Measurements from ENCODE around the gene TYRO3. TPM values are rescaled to one million over a fixed set of nuclear protein-coding genes. Genes with fewer than 3 reads are reported as not detected.
A peak's percentile ranks its signal among the peaks of the same experiment; 100 is the strongest.

TYRO3 gene
- total and polyA plus RNA-seq, 2 of the 13 experiments (the other 11 are each of a cell fraction or from before 2014, with no cell fraction given), result 24.0 to 43.6 TPM

DNA sequence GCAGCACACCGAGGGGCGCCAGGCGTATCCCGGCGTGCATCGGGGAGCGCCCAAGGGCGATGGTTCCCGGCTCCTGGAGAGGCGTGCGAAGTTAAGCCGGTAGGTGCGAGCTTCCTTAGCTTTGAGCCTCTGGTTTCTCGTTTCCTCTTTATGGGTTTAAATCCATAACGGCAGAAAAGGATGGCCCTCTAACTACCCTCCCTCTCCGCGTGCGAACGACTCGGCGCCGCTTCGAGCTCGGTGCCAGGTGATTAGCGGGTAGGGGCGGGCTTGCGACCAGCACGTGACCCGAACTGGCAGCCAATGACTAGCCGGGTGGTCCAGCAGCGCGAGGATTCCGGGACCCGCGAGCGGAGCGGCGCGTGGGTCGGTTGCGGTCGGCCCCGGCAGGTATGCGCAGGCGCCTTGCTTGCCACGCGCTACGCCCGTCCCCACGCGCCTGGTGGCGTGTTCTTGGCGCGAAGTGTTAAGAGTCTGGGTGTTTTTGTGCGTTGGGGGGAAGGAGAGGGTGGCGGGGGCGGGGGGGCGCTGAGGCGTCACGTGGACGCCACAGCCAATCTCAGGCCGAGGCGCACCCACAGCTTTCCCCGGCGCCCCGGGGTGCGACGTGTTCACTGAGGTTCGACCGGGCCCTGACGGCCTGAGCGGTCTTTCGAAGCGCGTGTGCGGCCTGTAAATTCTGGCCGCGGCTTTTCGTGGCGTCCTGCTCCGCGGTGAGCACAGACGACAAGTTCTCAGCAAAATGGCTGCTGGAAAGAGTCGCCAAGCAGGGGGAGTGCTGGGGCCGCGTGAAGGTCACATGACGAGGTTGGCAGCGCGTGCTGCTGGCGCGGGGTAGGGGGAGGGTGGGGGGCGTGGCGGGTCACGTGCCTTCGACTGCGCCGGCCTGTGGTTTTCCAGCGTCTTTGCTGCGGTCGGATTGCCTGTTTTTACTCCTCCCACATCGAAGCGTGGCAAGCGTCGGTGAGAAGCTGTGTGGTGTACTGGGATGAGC, 62.5 kb downstream of the TYRO3 start (continued):
- TF ChIP-seq PRPF4 (IDR thresholded peaks at IDR 0.05; ENCODE audit: low read depth, low read length, poor library complexity, severe bottlenecking) (peak; percentile 79), NCOR1 (IDR thresholded peaks at IDR 0.05; ENCODE audit: borderline replicate concordance, low read length) (no peak), ZNF350 (CRISPR knock-in tag; IDR thresholded peaks at IDR 0.05; ENCODE audit: borderline replicate concordance, low read depth) (peak; percentile 75), ZNF674 (CRISPR knock-in tag; IDR thresholded peaks at IDR 0.05; ENCODE audit: low read depth) (0 out of 2 replicates have a peak, but pooled peaks have one; percentile 20), SUZ12 (IDR thresholded peaks at IDR 0.05; ENCODE audit: low read depth, low read length) (no peak), RFX1 (IDR thresholded peaks at IDR 0.05) (no peak), MIER2 (CRISPR knock-in tag; IDR thresholded peaks at IDR 0.05) (peak; percentile 44; the same call in 1 of the 2 replicates), ARHGAP35 (CRISPR knock-in tag; IDR thresholded peaks at IDR 0.05; ENCODE audit: borderline replicate concordance) (peak; percentile 82), HOXD1 (CRISPR knock-in tag; IDR thresholded peaks at IDR 0.05) (peak; percentile 94), GZF1 (CRISPR knock-in tag; IDR thresholded peaks at IDR 0.05) (peak; percentile 55; the same call in 1 of the 2 replicates), MYNN (CRISPR knock-in tag; IDR thresholded peaks at IDR 0.05; ENCODE audit: low read depth) (peak; percentile 92; the same call in 1 of the 2 replicates), ARID5B (CRISPR knock-in tag; IDR thresholded peaks at IDR 0.05) (no peak; the same call in none of the 2 replicates), JARID2 (CRISPR knock-in tag; IDR thresholded peaks at IDR 0.05; ENCODE audit: insufficient replicate concordance) (peak; percentile 79), SNRNP70 (IDR thresholded peaks at IDR 0.05; ENCODE audit: low read depth, low read length) (no peak), HNRNPUL1 (IDR thresholded peaks at IDR 0.05; ENCODE audit: low read depth, low read length) (no peak)
- TF ChIP-seq, protein P1, sequence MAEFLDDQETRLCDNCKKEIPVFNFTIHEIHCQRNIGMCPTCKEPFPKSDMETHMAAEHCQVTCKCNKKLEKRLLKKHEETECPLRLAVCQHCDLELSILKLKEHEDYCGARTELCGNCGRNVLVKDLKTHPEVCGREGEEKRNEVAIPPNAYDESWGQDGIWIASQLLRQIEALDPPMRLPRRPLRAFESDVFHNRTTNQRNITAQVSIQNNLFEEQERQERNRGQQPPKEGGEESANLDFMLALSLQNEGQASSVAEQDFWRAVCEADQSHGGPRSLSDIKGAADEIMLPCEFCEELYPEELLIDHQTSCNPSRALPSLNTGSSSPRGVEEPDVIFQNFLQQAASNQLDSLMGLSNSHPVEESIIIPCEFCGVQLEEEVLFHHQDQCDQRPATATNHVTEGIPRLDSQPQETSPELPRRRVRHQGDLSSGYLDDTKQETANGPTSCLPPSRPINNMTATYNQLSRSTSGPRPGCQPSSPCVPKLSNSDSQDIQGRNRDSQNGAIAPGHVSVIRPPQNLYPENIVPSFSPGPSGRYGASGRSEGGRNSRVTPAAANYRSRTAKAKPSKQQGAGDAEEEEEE (CRISPR knock-in tag; IDR thresholded peaks at IDR 0.05; ENCODE audit: borderline replicate concordance), result no peak
- TF ChIP-seq, protein P2, sequence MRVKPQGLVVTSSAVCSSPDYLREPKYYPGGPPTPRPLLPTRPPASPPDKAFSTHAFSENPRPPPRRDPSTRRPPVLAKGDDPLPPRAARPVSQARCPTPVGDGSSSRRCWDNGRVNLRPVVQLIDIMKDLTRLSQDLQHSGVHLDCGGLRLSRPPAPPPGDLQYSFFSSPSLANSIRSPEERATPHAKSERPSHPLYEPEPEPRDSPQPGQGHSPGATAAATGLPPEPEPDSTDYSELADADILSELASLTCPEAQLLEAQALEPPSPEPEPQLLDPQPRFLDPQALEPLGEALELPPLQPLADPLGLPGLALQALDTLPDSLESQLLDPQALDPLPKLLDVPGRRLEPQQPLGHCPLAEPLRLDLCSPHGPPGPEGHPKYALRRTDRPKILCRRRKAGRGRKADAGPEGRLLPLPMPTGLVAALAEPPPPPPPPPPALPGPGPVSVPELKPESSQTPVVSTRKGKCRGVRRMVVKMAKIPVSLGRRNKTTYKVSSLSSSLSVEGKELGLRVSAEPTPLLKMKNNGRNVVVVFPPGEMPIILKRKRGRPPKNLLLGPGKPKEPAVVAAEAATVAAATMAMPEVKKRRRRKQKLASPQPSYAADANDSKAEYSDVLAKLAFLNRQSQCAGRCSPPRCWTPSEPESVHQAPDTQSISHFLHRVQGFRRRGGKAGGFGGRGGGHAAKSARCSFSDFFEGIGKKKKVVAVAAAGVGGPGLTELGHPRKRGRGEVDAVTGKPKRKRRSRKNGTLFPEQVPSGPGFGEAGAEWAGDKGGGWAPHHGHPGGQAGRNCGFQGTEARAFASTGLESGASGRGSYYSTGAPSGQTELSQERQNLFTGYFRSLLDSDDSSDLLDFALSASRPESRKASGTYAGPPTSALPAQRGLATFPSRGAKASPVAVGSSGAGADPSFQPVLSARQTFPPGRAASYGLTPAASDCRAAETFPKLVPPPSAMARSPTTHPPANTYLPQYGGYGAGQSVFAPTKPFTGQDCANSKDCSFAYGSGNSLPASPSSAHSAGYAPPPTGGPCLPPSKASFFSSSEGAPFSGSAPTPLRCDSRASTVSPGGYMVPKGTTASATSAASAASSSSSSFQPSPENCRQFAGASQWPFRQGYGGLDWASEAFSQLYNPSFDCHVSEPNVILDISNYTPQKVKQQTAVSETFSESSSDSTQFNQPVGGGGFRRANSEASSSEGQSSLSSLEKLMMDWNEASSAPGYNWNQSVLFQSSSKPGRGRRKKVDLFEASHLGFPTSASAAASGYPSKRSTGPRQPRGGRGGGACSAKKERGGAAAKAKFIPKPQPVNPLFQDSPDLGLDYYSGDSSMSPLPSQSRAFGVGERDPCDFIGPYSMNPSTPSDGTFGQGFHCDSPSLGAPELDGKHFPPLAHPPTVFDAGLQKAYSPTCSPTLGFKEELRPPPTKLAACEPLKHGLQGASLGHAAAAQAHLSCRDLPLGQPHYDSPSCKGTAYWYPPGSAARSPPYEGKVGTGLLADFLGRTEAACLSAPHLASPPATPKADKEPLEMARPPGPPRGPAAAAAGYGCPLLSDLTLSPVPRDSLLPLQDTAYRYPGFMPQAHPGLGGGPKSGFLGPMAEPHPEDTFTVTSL (CRISPR knock-in tag; IDR thresholded peaks at IDR 0.05; ENCODE audit: borderline replicate concordance), result peak; percentile 47

Measured in HepG2 (cell line).